DND-41 (cell line): Measurements from ENCODE around the gene STX12.

ENCODE experiments used
- EZH2 ChIP-seq: IDR thresholded peaks from 3 replicates; pipeline ENCODE4 v1.6.1; 2012; ENCODE audit warnings: borderline replicate concordance, low read depth, mild to moderate bottlenecking, moderate library complexity, low read length, inconsistent platforms; ENCODE audit not compliant: severe bottlenecking
- TF ChIP-seq, protein P1 (sequence below): IDR thresholded peaks from 2 replicates; pipeline ENCODE4 v1.5.1; 2012; ENCODE audit warnings: borderline replicate concordance, low read length, moderate library complexity, mild to moderate bottlenecking; ENCODE audit not compliant: poor library complexity, severe bottlenecking; ENCODE audit errors: extremely low read depth

- TF ChIP-seq, protein P1, sequence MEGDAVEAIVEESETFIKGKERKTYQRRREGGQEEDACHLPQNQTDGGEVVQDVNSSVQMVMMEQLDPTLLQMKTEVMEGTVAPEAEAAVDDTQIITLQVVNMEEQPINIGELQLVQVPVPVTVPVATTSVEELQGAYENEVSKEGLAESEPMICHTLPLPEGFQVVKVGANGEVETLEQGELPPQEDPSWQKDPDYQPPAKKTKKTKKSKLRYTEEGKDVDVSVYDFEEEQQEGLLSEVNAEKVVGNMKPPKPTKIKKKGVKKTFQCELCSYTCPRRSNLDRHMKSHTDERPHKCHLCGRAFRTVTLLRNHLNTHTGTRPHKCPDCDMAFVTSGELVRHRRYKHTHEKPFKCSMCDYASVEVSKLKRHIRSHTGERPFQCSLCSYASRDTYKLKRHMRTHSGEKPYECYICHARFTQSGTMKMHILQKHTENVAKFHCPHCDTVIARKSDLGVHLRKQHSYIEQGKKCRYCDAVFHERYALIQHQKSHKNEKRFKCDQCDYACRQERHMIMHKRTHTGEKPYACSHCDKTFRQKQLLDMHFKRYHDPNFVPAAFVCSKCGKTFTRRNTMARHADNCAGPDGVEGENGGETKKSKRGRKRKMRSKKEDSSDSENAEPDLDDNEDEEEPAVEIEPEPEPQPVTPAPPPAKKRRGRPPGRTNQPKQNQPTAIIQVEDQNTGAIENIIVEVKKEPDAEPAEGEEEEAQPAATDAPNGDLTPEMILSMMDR = no peak
- TF ChIP-seq EZH2 = no peak
Observed at GRCh38 chr1:27778056-27778455, 5.0 kb downstream of the STX12 start.
